GM04504 (cell line): Measurements from ENCODE around the gene SSNA1.
A peak's percentile ranks its signal among the peaks of the same experiment; 100 is the strongest.

Experiments
- DNase-seq: peaks from one replicate; pipeline ENCODE4 v3.0.0-alpha.2; 2012; ENCODE audit warnings: low read depth

SSNA1 gene

DNA sequence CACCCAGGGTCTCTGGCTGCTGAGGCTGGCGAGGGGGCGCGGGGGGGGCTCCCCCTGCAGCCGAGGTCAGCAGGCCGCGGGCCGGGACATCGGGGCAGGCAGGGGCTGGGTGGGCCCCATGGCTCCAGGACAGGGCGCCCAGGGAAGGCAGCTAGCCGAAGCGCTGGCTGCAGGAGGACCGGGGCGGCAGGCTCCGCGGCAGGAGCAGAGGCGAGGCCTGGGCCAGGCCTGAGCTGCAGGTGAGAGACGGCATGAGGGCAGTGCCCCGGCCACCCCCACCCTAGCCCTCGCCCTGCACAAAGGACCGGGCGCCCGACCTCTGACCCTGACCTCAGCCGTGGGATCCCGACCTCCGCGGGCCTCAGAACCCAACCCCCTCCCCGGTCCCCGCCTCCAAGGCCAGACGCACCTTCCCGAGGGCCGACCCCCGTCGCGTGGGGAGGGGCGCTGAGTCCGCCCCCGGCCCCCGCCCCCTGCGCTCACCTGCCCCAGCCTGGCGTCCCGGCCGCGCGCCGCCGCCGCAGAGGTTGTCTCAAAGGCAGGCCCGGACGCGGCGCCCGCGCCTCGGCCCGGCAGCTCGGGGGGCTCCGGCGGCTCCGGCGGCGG, 33.1 kb downstream of the SSNA1 start:
- no peak for DNase-seq

DNA sequence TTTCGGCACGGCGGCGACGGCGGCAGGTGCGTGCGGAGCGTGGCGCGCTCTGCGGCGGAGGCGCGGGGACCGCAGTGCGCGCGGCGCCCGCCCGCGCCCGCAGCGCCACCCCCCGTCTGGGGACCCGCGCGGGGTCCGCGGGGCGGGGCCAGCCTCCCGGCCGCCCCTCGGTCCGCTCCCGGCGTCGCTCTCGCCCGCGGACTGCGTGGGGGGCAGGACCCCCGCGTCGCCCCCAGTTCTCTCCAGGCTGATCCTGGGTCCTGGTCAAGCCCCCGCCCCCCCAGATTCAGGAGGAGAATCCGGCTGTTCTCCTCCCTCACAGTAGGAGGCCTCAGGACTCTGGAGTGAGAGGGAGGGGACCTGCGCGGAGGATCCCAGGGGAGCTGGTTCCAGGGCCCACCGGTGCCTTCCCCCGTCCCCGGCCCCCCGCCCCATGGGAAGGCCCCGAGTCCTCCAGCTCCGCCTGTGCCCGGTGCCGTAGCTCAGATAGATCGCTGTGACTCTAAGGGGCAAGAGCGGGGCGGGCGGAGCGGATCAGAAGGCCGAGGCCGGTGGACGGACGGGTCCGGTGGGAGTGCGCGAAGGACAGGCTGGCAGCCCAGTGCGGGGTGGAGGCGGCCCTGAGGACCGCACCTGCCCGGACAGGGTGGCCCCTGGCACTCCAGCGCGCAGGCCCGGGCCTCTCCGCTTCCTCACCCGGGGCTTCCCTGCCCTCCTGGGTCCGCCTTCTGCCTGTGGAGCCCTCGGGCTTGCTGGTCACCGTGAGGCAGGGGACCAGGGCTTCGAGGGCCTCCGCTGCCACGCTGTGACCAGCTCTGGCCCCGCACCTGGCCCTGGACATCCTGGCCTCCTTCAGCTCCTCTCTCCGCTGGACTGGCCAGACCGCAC, 34.0 kb downstream of the SSNA1 start, which contains the start of gene RNF208:
Gene RNF208 (minus strand): TSS at position 51 of the 888 bp plus-strand sequence. CDS start 1,028 bp downstream, outside the sequence.
- DNase-seq = no peak

DNA sequence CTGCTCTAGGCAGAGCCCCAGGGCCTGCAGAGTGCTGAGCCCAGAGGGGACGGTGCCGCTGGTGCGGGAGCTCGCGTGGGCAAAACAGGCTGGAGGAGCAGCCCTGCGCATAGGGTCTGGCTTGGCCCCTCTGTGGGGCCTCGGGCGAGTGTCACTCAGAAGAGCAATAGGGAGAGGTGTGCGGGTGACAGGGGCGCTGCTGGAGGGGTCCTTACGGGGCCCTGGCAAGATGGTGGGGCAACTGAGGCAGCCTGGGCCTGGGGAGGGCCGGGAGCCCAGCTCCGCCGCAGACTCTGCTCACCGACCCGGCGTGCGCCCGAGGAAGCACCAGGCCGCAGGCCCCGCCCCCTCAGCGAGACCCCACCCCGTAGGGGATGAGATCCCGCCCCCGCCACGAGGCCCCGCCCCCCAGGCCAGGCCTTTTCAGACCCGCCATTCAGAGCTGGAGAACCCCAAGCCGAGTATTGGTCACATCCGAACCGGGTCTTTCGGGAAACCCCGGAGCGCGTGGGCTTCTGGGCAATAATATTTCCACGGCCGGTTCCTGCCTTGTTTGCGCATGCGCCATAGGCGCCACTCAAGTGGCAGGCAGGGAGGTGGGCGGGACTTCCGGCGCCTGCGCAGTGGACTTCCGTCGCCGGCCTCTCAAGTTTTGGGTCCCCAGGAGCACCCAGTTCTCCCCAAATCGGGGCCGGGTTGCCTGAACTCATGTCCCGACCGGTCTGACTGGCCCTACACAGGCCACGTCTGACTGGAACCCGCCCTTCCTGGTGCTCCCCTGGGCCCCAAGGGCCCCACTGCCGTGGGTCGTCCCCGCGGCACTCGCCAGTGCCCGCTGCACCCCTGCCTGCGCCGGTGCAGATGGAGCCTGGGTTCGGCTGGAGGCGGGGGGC, 34.8 kb downstream of the SSNA1 start:
- DNase-seq = peak; percentile 98

DNA sequence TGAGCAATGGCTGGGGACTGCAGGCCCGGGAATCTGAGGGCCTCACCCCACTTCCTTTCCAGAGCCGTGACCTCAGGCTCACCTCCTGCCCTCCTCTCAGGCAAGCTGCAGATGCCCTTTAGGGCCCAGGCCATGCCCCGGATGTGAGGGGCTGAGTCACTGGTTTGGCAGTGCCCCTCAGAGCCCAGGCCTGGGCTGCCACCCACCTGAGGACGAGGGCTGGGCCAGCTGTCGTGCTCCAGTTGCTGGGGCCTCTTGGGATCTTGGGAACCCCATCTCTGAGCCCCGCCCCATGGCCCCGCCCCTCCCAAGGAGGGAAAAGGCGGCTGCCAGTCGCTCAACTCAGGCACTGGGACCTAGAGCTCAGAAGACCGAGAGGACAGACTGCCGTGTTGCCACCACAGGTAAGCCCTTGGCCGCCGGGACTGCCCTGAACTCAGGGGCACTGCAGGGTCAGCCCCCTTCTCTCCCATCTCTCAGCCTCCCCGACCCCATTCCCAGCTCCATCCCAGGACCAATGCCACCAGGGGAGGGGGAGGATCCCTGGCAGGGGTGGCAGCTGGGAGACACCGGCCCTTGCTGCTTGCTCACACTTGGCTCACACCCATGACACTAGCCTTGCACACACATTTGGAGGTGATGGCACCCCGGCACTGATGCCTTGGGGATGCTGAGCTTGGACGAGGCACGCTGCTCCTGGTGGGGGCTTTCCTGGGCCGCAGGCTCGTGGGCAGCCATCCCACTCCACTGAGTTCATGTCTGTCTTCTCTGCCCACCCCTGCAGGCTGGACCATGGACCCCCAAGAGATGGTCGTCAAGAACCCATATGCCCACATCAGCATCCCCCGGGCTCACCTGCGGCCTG, 36.6 kb downstream of the SSNA1 start, which contains the start of gene CYSRT1:
Gene CYSRT1 (plus strand): TSS at position 345 of the 865 bp plus-strand sequence. CDS start 448 bp downstream, at position 793.
- DNase-seq = no peak

DNA sequence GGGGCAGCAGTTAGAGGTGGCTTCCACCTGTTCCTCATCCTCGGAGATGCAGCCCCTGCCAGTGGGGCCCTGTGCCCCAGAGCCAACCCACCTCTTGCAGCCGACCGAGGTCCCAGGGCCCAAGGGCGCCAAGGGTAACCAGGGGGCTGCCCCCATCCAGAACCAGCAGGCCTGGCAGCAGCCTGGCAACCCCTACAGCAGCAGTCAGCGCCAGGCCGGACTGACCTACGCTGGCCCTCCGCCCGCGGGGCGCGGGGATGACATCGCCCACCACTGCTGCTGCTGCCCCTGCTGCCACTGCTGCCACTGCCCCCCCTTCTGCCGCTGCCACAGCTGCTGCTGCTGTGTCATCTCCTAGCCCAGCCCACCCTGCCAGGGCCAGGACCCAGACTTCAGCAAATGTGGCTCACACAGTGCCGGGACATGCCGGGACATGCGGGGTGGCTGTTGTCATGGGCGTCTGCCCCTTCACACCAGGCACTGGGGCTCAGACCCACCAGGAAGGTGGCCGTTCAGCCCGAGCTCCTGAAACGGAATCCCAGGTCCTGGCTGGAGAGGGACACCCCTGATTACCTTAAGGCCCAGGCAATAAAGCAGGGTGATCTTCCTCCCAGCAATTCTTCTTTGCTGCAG, 37.3 kb downstream of the SSNA1 start:
- DNase-seq = no peak

DNA sequence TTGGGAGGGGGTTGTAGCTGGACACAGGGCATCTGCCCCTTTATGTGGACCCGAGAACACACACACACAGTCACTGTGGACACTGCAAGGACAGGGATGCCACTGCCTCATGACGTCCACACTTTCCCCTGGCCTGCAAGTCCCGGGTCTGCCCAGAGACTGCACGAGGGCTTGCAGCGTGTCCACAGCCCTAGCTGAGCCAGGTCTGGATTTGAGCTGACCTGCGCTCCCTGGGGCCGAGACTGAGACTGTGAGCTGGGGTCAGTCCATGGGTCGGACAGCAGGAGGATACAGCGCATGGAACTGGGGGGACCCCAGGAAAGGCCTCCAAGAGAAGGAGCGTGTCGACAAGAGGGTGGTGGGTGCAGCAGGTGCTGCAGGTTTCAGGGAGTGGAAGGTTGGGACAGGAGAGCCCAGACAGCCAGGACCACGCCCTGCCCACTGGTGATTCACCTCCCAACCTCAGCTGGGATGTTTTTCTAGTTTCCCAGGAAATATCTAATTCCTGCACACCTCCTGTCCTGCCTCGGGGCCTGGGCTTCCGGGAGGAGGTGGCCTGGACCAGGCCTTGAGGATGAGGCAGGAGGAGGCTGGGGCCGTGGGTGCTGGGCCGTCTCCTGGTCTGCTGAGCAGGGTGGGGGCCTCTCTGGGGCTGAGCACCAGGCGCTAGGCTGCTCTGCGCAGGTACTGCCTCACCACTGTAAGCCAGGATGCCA, 38.0 kb downstream of the SSNA1 start:
- no peak for DNase-seq

DNA sequence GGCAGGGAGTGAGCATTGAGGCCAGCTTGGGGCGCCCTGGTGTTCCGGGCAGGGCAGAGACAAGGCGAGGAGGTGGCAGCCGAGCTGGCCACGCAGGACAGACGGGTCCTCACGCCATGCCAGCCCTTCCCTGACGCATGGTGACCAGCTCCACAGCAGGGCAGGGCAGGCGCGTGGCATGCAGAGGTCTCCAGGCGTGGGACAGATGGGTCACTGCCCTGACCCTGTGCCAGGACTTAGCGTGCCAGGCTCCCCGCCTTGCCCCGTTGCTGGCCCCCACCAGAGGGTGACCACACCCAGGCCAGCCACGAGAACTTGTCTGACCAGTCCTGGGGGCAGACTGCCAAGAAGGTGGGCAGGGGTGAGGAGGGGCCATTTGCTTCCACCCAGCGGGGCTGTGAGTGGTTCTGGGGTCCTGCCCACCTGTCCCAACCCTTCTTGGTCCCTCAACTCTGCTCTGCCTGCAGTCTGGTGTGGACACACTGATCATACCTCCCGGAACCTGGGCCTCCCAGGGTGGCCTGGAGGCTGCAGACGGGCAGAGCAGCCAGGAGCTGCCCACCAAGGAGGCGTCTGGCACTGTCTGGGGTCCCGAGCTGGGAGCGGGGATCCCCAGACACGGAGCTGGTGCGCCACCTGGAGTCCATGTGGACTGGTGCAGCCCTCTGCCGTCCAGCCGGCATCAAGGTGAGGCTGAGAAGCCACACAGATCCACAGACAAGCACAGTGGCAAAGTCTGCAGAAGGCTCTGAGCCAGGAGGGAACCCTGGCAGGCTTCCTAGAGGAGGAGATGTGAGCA, 38.8 kb downstream of the SSNA1 start, which contains the start of gene RNF224:
Gene RNF224 (plus strand): TSS at position 449 of the 799 bp plus-strand sequence. CDS start 834 bp downstream, outside the sequence.
- peak; percentile 41 for DNase-seq

DNA sequence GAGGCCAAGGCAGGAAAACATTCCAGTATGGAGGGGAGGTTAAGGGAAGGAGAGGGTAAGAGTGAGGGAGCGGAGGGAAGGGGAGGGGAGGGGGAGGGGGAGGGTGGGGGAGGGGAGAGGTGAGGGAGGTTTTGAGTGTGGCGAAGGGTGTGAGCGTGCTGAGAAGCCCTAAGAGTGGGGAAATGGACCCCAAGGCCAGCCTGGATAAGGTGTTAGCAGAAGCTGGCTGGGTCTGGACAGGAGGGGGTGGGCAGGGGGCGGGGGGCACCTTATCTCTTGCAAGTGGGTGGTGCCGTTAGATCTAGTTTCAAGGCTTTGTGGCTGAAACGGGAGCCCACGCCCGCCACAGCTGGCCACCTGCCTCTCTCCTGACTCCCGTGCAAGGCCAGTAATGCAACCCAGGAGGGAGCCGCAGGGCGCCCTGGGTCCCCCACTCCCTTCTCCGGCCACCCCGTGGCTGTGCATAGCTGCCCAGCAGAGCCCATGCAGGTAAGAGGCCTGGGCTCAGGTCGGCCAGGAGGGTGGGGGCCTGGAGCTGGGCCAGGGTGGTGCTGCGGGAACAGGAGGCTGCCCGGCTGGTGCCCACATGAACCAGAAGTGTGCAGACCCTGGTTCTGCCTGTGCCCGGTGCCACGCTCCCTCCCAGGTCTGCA, 39.5 kb downstream of the SSNA1 start:
- DNase-seq = no peak

DNA sequence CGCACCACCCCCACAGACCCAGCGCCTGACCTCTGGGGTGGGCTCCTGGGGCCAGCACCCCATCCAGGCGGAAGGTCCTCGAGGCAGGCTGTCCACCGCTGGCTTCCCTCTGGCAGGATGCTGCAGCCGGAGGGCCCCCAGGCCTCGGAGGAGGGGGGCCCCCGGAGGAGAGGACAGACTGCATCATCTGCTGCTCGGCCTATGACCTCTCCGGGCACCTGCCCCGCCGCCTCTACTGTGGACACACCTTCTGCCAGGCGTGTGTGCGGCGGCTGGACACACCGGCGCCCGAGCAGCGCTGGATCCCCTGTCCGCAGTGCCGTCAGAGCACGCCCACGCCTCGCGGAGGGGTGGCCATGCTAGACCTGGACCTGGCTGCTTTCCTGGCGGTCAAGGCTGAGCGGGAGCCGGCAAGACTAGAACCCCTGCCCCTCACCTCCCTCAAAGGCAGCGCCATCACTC, 40.1 kb downstream of the SSNA1 start:
- DNase-seq = no peak

DNA sequence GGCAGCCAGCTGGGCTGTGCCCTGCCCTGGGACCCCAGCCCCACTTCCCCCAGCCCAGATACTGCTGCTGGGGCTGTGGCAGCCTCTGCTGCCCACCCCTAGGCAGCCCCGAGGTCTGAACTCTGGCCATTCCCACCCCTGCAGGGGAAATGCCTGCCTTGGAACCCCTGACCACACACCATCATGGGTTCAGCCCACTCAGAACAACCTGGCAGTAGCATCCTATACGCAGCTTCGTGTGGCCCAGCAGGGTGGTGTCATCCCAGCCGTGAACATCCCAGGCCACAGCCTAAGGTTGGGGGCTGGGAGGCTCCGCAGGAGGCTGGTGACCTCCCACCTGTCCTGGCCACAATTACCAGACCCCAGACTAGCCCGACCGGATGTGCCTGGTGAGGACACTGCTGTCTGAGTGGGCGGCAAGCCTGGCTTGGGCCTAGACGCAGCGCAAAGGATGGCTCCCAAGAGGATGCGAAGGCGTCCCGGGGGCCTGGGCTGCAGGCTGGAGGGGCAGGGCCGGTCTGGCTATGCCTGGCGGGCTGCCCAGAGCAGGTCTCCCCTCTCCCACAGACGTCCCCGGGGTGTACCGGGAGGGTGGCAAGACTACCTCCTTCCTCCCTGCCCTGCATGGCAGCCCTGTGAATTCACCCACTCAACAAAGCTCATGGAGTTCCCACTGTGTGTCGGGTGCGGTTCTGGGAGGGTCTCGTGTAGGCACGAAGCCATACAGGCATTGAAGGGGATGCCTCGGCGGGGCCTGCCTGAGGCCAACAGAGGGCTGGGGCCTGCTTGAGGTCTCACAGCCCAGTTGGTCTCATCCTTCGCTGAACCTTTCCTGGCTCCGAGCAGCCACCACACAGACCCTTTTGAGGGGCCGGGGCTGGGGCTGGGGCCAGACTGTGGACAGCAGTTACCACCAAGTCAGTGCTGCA, 40.8 kb downstream of the SSNA1 start:
- DNase-seq = no peak

DNA sequence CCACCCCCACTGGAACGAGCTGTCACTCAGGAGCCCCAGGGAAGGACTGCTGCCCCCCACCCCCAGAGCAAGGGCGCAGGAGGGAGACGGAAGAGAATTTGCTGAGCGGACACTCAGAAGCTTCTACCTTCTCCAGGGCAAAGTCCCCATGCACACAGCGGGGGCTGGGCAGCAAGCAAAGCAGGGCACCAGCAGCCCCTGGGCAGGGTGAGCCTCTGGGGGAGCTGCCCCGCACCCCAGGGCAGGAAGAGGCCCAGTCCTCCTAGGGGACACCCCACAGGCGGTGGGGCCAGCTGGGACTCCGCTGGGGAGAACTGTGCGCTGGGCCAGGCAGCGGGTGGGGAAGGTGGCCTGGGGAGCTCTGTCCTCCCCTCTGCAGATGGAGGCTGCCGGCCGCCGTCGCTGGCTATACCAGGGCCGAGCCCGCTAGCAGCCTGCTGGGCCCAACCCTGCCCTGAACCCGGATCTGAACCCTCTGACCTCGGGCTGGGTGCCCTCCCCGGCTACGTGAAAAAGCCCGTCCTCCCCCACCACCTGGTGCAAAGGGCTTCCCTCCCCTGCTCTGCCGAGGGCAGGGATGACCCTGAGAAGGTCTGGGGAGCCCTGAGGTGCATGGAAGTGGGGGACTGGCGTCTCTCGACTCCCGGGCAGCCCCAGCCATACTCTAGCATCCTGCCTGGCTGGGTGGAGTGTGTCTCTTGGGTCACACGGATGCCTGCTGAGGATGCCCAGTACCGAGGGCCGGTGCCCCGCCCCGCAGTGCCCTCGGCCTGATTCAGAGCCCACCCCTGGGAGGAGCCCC, 41.6 kb downstream of the SSNA1 start:
- no peak for DNase-seq

DNA sequence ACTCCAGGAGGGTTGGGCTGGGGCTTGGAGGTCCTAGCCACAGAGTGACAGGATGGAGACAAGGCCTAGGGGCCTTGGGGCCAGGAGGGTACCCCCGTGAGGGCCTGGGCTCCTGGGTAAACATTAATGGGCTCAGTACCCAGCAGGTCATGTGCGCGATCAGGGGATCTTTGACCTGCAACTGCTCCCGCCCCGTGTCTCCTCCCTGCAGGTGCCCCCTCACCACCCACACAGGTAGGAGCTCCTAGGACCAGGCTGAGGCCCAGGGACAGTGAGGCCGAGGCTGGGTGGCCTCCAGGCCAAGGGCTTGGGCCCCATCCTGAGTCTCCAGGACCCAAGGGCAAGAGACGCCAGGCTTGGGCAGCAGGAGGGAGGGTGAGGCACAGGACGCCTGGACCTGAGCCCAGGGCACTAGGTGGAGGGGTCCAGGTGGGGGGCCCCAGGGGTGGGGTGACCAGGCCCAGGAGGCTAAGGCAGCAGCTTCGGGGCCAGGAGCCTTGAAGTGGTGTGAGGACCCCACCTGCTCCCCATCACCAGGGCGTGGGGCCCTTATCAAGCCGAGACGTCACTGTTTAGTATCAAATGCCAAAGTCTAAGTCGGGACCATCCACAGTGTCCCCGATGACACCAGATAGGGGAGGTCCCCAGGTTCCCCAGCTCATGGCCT, 42.4 kb downstream of the SSNA1 start, which contains the start of gene SLC34A3:
Gene SLC34A3 (plus strand): TSS at position 197 of the 667 bp plus-strand sequence. CDS start 802 bp downstream, outside the sequence.
- DNase-seq = no peak

DNA sequence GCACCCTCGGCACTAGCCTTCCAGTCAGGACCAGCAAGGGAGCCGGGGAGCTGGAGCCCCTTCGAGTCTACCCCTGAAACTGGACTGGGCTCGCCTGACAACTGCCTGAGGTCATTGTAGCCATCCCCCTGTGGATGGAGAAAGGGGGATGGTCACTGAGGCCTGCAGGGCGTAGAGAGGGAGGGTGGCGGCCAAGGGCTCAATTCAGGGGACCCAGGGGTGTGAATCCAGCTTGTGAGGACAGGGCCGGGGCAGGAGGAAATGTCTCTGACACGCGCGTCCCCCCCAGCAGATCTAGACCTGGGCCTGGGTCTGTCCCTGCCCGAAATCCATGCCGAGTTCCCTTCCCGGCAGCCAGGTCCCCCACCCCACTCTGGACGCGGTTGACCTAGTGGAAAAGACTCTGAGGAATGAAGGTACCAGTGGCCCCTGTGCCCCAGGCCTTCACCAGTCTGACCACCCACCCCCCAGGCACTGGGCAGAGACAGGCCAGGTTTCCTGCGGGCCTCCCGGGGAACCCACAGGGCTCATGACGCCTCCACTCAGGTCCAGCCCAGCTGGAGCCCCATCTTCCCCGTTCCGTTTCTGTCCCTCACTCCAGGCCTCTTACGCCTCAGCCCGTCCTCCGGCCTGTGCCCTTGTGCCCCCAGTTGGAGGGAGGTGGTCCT, 43.0 kb downstream of the SSNA1 start:
- DNase-seq = no peak

DNA sequence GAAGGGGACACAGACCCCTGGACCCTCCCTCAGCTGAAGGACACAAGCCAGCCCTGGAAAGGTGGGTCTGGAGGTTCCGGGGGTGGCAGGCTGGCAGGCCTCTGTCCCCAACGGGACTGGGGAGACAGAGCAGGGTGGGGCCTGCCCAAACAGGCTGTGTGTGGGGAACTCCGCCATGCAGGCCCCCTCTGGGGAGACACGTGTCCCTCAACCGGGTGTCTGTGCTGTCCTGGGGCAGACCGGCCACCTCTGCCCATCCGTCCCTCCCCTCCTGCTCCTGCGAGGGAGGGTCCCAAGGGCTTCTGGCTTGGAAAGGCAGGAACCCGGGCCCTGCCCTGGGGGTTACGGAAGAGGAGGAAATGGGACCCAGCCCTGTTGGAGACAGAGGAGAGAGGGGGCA, 43.6 kb downstream of the SSNA1 start:
- DNase-seq = no peak

DNA sequence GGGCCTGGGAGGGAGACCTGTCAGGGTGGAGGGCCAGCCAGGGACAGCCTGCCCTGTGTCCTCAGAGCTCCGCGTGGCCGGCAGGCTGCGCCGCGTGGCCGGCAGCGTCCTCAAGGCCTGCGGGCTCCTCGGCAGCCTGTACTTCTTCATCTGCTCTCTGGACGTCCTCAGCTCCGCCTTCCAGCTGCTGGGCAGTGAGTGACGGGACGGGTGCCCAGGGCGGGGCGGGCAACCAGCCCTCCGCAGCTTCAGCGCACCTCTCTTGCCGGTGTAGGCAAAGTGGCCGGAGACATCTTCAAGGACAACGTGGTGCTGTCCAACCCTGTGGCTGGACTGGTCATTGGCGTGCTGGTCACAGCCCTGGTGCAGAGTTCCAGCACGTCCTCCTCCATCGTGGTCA, 44.0 kb downstream of the SSNA1 start:
- DNase-seq = no peak
